Neutrophil (primary cell): Measurements from ENCODE around the gene GNGT1.

ENCODE experiments used
- H3K27ac ChIP-seq: fragments of 200-600 bp; sonication (generic); 2 replicates; pipeline ENCODE4 v1.5.1; 2016; ENCODE audit warnings: mild to moderate bottlenecking, moderate library complexity
- H3K27me3 ChIP-seq: fragments of 200-600 bp; sonication (generic); 2 replicates; pipeline ENCODE4 v1.6.0; 2016; ENCODE audit warnings: mild to moderate bottlenecking
- H3K36me3 ChIP-seq: fragments of 200-600 bp; sonication (generic); 2 replicates; pipeline ENCODE4 v1.5.1; 2017
- H3K4me1 ChIP-seq, 2 experiments: fragments of 200-600 bp in 1 of 2; sonication (generic) in 1 of 2; 1 replicate in 1 of 2; 2 replicates in 1 of 2; pipeline versions ENCODE4 v1.5.1 to v1.6.1; 2013 to 2016; ENCODE audit warnings: low read depth in 1 of 2, low read length in 1 of 2, mild to moderate bottlenecking in 1 of 2, moderate library complexity in 1 of 2; ENCODE audit not compliant: control insufficient read depth in 1 of 2, insufficient read depth in 1 of 2
- H3K4me3 ChIP-seq, 2 experiments: fragments of 200-600 bp in 1 of 2; sonication (generic) in 1 of 2; 1 replicate in 1 of 2; 2 replicates in 1 of 2; pipeline ENCODE4 v1.5.1; 2013 to 2016; ENCODE audit warnings: low read depth in 1 of 2, low read length in 1 of 2, mild to moderate bottlenecking in 1 of 2, moderate library complexity in 1 of 2
- H3K9me3 ChIP-seq: fragments of 200-600 bp; sonication (generic); 2 replicates; pipeline ENCODE4 v1.5.1; 2016
- TF ChIP-seq, protein P1 (sequence below): fragments of 200-600 bp; sonication (generic); IDR thresholded peaks from 2 replicates; pipeline ENCODE4 v1.5.1; 2016; ENCODE audit warnings: antibody characterized with exemption

GNGT1 gene

DNA sequence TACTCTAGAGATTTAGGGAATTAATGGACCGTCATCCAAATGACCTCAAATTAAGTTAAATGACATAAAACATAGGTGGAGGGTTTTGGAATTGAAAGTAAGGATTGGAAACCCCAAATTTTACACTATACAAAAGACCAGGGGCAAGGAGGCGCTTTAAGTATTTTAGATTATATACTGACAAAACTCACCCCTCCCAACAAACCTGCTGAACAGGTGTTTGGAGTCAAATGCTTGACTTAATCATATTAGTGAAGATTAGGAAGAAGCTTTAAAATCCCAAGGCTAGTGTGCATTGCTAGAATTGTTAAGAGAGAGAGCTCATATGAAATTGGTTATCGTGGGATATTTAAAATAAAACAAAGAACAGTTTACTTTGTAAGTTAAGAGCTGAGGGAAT, at the start of gene GNGT1:
TSS of gene GNGT1 (plus strand) at position 301 of the 400 bp plus-strand sequence. CDS start 180 bp downstream, outside the sequence.
- Histone ChIP-seq H3K4me3 (no peak within 1 kb of the TSS), H3K36me3 (no peaks in the 10 kb centered on the region), H3K9me3 (no peaks in the 10 kb centered on the region), H3K27me3 (peaks cover 9% of the 10 kb centered on the region), H3K4me1 (no peaks in the 10 kb centered on the region), H3K27ac (no peak within 1 kb of the TSS)
- TF ChIP-seq, protein P1, sequence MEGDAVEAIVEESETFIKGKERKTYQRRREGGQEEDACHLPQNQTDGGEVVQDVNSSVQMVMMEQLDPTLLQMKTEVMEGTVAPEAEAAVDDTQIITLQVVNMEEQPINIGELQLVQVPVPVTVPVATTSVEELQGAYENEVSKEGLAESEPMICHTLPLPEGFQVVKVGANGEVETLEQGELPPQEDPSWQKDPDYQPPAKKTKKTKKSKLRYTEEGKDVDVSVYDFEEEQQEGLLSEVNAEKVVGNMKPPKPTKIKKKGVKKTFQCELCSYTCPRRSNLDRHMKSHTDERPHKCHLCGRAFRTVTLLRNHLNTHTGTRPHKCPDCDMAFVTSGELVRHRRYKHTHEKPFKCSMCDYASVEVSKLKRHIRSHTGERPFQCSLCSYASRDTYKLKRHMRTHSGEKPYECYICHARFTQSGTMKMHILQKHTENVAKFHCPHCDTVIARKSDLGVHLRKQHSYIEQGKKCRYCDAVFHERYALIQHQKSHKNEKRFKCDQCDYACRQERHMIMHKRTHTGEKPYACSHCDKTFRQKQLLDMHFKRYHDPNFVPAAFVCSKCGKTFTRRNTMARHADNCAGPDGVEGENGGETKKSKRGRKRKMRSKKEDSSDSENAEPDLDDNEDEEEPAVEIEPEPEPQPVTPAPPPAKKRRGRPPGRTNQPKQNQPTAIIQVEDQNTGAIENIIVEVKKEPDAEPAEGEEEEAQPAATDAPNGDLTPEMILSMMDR, result no peak

DNA sequence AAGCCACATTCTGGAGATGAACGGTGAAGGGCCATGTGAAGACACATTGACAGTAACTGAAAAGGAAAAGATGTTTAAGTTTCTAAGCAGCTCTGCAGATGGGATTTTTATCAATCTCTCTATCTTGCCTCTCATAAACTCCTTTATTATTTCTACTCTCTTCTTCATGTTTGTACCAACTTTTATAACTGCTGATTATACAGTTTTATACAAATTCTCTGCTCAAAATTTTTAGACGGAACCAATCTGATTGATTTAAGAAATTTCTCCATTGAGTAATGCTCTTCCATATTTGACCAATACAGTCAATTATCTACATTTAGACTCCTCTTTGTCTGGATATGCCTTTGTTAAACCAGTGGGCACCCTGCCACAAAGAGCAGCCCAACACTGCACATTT, 47.5 kb upstream of the GNGT1 start:
- TF ChIP-seq, protein P1, result no peak
- Histone ChIP-seq H3K9me3 (no peaks in the 10 kb centered on the region), H3K4me3 (no peak overlapping the region), H3K4me1 (no peaks in the 10 kb centered on the region), H3K27me3 (no peaks in the 10 kb centered on the region), H3K27ac (no peak overlapping the region), H3K36me3 (no peaks in the 10 kb centered on the region)

DNA sequence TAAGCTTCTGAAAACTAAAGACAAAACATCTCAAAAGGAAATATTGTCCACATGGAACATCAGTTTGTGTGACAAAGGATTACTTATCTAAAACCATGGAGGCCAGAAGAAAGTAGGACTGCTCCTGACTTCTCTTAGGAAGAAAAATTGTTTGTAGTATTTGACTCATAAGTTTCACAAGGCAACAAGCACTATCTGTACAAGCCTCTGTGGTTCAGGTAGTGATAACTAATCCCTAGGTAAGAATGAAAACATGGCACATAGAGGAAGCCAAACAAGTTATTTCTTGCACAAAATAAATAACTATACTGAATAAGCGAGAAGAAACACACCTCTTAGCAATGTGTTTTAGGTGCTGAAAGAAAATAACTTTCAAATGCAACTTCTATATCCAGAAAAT, 46.1 kb upstream of the GNGT1 start:
- H3K9me3 ChIP-seq, result no peaks in the 10 kb centered on the region
- H3K4me3 ChIP-seq, result no peak overlapping the region
- H3K4me1 ChIP-seq, result no peaks in the 10 kb centered on the region
- no peaks in the 10 kb centered on the region for H3K36me3 ChIP-seq
- H3K27me3 ChIP-seq, result no peaks in the 10 kb centered on the region
- H3K27ac ChIP-seq, result no peak overlapping the region
- TF ChIP-seq, protein P1, result no peak

DNA sequence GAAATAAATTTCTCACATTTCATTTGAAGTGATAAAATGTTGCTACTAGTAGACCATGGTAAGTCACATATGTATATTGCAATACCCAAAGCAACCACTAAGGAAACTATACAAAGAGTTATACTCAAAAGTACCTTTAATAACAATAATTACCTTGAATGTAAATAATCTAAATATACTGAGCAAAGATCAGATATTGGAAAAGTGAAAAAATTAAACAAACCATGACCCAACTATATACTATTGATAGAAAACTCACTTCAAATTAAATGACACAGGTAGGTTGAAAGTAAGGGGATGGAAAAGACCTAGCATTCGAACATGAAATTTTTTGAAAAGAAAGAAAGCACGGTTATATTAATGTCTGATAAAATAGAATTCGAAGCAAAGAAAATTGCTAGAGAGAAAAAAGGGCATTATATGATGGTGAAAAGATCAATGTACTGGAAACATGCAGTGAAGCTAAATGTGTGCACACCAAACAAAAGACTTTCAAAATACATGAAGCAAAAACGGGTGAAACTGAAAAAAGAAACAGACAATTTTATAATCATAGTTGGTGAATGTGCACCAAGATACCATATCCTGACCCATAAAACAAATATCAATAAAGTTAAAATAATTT, 44.9 kb upstream of the GNGT1 start:
- H3K27ac ChIP-seq, result no peak overlapping the region
- H3K36me3 ChIP-seq, result no peaks in the 10 kb centered on the region
- H3K27me3 ChIP-seq, result no peaks in the 10 kb centered on the region
- no peaks in the 10 kb centered on the region for H3K4me1 ChIP-seq
- H3K9me3 ChIP-seq, result no peaks in the 10 kb centered on the region
- no peak overlapping the region for H3K4me3 ChIP-seq
- TF ChIP-seq, protein P1, result no peak

DNA sequence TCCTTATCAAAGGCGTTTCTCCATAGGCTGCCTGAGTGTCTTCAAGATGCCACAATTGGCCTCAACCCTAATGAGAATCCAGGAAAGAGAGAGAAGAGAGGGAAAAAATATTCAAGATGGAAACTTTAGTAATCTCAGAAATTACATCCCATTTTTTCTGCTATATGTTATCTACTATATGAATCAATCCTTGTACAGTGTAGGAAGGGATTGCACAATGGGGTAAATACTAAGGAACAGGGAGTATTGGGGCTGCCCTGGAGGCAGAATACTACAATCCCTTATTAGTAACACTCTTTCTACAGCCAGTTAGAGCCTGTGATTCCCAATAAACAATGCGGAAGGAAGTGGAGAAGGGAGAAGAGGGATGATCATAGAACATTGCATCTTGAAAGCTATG, 43.7 kb upstream of the GNGT1 start:
- Histone ChIP-seq H3K4me1 (no peaks in the 10 kb centered on the region), H3K4me3 (no peak overlapping the region), H3K36me3 (no peaks in the 10 kb centered on the region), H3K9me3 (no peaks in the 10 kb centered on the region), H3K27me3 (no peaks in the 10 kb centered on the region), H3K27ac (no peak overlapping the region)
- TF ChIP-seq, protein P1, result no peak
